Jurkat, Clone E6-1 (cell line): ENCODE measurements around the gene OR51T1. TPM values are rescaled to one million over a fixed set of nuclear protein-coding genes. Genes with fewer than 3 reads are reported as not detected.
"Not testable (repeated sequence)": the region's sequence is repeated elsewhere in the genome, so short reads cannot be mapped to it uniquely, and the experiment has no call there.

Experiments used
- DNase-seq: peaks from one replicate; pipeline ENCODE4 v3.0.0-alpha.2; 2011; ENCODE audit warnings: low read depth, low spot score
- H3K4me3 ChIP-seq: 2 replicates; pipeline ENCODE4 v1.5.1; 2011; ENCODE audit warnings: mild to moderate bottlenecking, low read length, control low read depth, moderate library complexity
- polyA plus RNA-seq: library from polyadenylated mRNA; unstranded; fragments of >200 nt; gene quantifications from one replicate; pipeline ENCODE4 v1.2.1, GENCODE V29; 2012; ENCODE audit warnings: missing spikeins; ENCODE audit not compliant: insufficient read length, insufficient read depth

Gene OR51T1, protein sequence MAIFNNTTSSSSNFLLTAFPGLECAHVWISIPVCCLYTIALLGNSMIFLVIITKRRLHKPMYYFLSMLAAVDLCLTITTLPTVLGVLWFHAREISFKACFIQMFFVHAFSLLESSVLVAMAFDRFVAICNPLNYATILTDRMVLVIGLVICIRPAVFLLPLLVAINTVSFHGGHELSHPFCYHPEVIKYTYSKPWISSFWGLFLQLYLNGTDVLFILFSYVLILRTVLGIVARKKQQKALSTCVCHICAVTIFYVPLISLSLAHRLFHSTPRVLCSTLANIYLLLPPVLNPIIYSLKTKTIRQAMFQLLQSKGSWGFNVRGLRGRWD
- not detected for polyA plus RNA-seq

DNA sequence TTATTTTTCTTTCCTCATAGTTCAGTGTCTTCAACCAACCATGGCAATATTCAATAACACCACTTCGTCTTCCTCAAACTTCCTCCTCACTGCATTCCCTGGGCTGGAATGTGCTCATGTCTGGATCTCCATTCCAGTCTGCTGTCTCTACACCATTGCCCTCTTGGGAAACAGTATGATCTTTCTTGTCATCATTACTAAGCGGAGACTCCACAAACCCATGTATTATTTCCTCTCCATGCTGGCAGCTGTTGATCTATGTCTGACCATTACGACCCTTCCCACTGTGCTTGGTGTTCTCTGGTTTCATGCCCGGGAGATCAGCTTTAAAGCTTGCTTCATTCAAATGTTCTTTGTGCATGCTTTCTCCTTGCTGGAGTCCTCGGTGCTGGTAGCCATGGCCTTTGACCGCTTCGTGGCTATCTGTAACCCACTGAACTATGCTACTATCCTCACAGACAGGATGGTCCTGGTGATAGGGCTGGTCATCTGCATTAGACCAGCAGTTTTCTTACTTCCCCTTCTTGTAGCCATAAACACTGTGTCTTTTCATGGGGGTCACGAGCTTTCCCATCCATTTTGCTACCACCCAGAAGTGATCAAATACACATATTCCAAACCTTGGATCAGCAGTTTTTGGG, at the start of gene OR51T1:
Gene OR51T1, plus strand, starts transcription at position 41 of the 641 bp plus-strand sequence. Its CDS starts 0 bp downstream, at position 41.
- DNase-seq: no peak
- no peak within 1 kb of the TSS for H3K4me3 ChIP-seq

- no peak overlapping the region for H3K4me3 ChIP-seq
- DNase-seq: no peak
Observed at GRCh38 chr11:4839851-4840549, 41.7 kb upstream of the OR51T1 start.

- DNase-seq: no peak
- H3K4me3 ChIP-seq: no peak within 1 kb of the TSS
Observed at GRCh38 chr11:4848908-4849532, 32.7 kb upstream of the OR51T1 start, which contains the start of gene OR51S1. OR51S1 (minus strand) TSS chr11:4849208; CDS start chr11:4849208, 0 bp downstream.

GRCh38 chr11:4851033-4851432, 30.7 kb upstream of the OR51T1 start:
- H3K4me3 ChIP-seq: no peak overlapping the region
- no peak for DNase-seq

- not testable (repeated sequence) for DNase-seq, H3K4me3 ChIP-seq
Observed at GRCh38 chr11:4854286-4854685, 27.4 kb upstream of the OR51T1 start.

DNA sequence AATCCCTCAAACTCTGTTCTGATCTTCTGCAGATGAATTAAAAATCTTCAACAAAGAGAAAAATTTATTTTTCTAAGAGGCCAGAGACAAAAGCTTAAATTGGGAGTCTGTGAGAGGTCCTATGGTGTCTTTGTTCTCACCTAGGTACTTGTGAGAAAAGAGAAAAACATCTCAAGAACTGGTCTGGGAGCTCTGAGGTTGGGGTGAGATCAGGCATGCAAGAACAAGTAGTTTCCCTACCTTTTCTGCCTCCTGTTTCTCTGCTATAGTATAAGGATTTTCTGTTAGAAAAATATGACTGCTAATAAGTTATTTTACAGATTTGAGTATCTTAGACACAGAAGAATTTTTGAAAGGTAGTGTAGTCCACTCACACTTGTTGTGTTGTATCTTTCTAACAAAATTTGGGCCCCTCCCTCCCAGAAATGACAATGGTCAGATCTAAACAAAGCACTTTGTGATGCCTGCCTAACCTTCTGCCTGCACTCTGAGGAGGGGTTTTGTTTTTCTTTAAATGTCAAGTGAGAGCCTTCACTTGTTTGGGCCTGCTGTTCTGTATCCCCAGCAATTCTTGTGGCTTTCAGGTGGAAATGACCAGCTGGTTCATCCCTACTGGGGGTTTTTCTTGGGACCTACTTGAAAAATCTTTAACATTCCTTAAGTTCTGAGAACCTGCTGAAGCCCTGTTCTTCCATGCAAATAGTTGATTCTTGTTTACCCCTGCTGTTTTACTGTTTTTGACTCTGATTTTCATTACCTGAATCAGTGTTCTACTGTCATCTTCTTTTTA, 19.1 kb upstream of the OR51T1 start:
- no peak for DNase-seq
- no peak overlapping the region for H3K4me3 ChIP-seq

DNA sequence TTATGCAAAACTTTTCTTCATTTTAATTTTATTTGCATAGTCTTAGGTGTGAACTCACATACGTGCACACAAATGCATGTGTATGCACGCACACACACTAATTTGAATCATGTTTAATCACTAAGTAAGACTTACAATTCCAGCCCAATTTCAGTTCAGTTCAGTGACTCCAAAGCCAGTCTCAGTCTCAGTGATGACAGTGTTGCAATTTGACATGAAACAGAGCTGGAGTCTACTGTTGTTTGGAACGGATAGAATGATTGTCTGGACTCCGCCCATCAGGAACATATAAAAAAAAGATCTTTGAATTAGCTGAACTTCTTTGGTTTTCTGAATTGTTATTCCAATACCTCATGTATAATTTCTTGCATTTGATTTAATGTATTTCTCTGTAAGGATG, 17.8 kb upstream of the OR51T1 start:
- no peak for DNase-seq
- no peak overlapping the region for H3K4me3 ChIP-seq

GRCh38 chr11:4865855-4866254, 15.8 kb upstream of the OR51T1 start:
- DNase-seq: no peak
- H3K4me3 ChIP-seq: no peak overlapping the region

DNA sequence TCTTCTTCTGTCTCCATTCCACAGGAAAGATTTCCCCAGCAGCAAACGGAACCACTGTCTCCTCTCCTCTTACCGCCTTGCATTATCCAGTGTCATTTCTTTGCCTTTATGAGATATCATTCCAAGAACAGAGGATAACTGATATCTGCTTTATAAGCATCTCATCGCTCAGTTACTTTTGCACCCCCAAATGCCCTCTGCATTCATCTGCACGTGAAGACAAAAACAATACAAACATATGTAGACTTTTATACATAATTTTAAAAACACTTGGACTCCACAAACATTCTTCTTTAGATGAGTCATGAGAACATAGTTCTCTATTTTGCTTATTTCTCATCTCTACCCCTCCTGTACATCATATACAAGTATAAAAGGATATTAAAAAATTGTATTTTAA, 512 bp upstream of the OR51T1 start:
- H3K4me3 ChIP-seq: no peak overlapping the region
- DNase-seq: no peak

DNA sequence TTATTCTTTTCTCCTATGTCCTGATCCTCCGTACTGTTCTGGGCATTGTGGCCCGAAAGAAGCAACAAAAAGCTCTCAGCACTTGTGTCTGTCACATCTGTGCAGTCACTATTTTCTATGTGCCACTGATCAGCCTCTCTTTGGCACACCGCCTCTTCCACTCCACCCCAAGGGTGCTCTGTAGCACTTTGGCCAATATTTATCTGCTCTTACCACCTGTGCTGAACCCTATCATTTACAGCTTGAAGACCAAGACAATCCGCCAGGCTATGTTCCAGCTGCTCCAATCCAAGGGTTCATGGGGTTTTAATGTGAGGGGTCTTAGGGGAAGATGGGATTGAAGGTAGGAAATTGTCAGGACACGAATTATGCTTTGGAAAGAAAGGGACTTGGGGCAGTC, 843 bp downstream of the OR51T1 start:
- no peak overlapping the region for H3K4me3 ChIP-seq
- no peak for DNase-seq

DNA sequence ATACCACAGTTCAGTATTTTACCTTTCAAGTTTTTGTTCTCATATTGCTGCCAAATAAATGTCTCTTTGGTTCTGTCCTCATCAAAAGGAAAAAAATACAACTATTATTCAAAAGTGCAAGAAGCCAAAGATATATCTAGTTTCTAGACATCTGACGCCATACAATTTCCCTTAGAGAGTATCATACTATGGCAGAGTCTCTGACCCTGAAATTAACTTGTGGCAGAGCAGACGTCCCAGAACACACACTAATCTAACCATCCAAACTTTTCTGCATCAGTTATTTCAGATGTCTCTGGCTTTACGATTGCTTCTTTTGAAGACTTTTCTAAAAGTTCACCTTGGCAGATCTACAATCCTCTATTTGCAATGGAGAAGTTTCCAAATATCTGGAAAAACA, 2.7 kb downstream of the OR51T1 start:
- no peak for DNase-seq
- H3K4me3 ChIP-seq: no peak overlapping the region

- no peak for DNase-seq
Observed at GRCh38 chr11:4886186-4886585, 4.5 kb downstream of the OR51T1 start.

GRCh38 chr11:4887591-4887990, 5.9 kb downstream of the OR51T1 start:
- H3K4me3 ChIP-seq: no peak overlapping the region
- DNase-seq: no peak

More at GRCh38 chr11:4886186-4886585, 4.5 kb downstream of the OR51T1 start:
- H3K4me3 ChIP-seq: no peak overlapping the region

- DNase-seq: no peak
- no peak overlapping the region for H3K4me3 ChIP-seq
Observed at GRCh38 chr11:4890279-4890678, 8.6 kb downstream of the OR51T1 start.

- H3K4me3 ChIP-seq: no peak overlapping the region
- no peak for DNase-seq
Observed at GRCh38 chr11:4891996-4892640, 10.4 kb downstream of the OR51T1 start.

GRCh38 chr11:4903484-4903883, 21.8 kb downstream of the OR51T1 start, which contains the start of gene OR51A7:
OR51A7 (plus strand) TSS chr11:4903783; CDS start chr11:4907370, 3,587 bp downstream.
- no peak within 1 kb of the TSS for H3K4me3 ChIP-seq
- no peak for DNase-seq

GRCh38 chr11:4916581-4916980, 34.9 kb downstream of the OR51T1 start:
- DNase-seq: no peak
- no peak overlapping the region for H3K4me3 ChIP-seq

DNA sequence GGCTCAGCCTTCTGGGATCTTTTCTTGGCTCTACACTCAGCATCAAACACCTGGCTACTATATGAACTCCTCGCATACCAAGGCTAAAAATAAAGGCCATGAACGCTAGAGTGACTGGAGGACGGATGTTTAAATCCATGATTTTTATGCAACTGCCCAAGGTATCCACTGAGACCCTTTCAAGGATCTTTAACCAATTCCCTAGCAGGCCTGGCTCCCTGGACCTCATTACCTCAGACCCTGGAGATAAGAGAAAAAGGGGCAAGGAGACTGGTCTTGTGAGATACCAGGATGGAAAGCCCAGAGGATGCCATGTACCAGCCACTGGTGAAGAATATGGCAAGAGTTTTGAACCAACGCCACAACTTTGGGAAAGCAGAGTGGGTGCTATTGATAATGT, 37.5 kb downstream of the OR51T1 start, which contains the start of gene OR51G2:
Gene OR51G2, minus strand, starts transcription at position 101 of the 400 bp plus-strand sequence. CDS start 3,687 bp downstream, outside the sequence.
- DNase-seq: no peak
- no peak within 1 kb of the TSS for H3K4me3 ChIP-seq
